Tibial nerve (tissue), 4 donors: ENCODE data around the gene SPPL2B. TPM values are rescaled to one million over a fixed set of nuclear protein-coding genes. Genes with fewer than 3 reads are reported as not detected.

ENCODE experiments used
- DNase-seq, 2 donors: peaks; one replicate each; pipeline ENCODE4 v3.0.0-alpha.2; 2019; ENCODE audit warnings: low spot score in 2 of 2
- H3K27ac ChIP-seq, 4 donors: fragments of 200-600 bp; sonication (generic) in 3 of 4; one replicate each; pipeline ENCODE4 v1.5.1; 2017 to 2019; ENCODE audit warnings: mild to moderate bottlenecking in 1 of 4
- H3K27me3 ChIP-seq, 2 donors: fragments of 200-600 bp; sonication (generic) in 1 of 2; one replicate each; pipeline versions ENCODE4 v1.5.1 to v1.6.0; 2017 to 2019
- H3K36me3 ChIP-seq, 3 donors: fragments of 200-600 bp; sonication (generic); one replicate each; pipeline ENCODE4 v1.5.1; 2018 to 2019
- H3K4me1 ChIP-seq, 4 donors: fragments of 200-600 bp; sonication (generic) in 3 of 4; one replicate each; pipeline ENCODE4 v1.5.1; 2017 to 2019
- H3K4me3 ChIP-seq, 4 donors: fragments of 200-600 bp; sonication (generic) in 3 of 4; one replicate each; pipeline ENCODE4 v1.5.1; 2017 to 2019; ENCODE audit warnings: mild to moderate bottlenecking in 1 of 4, moderate library complexity in 1 of 4
- H3K9me3 ChIP-seq, 4 donors: fragments of 200-600 bp; sonication (generic) in 3 of 4; one replicate each; pipeline ENCODE4 v1.5.1; 2017 to 2019
- CTCF ChIP-seq, 5 experiments: fragments of 200-600 bp in 3 of 5; fragments of 450-650 bp in 2 of 5; sonication (generic) in 3 of 5; IDR thresholded peaks; one replicate each; pipeline ENCODE4 v1.5.1; 2016 to 2019; ENCODE audit warnings: antibody characterized with exemption in 5 of 5, mild to moderate bottlenecking in 3 of 5, moderate library complexity in 2 of 5
- EP300 ChIP-seq, 2 donors: sonication (generic); formaldehyde crosslinking; IDR thresholded peaks; one replicate each; pipeline ENCODE4 v1.6.1; 2017; ENCODE audit warnings: antibody characterized with exemption in 2 of 2, mild to moderate bottlenecking in 1 of 2
- POLR2A ChIP-seq, 2 donors: fragments of 450-650 bp; IDR thresholded peaks; one replicate each; pipeline ENCODE4 v1.6.1; 2017; ENCODE audit warnings: antibody characterized with exemption in 2 of 2, mild to moderate bottlenecking in 2 of 2, moderate library complexity in 2 of 2
- WGBS, 2 donors: methylation state at CpG; one replicate each; pipeline ENCODE4 v1.1.5; 2018; 5-methylcytosine and 5-hydroxymethylcytosine counted together
- total RNA-seq, 4 donors: library from RNA; depleted of rRNA; stranded (reverse); fragments of >200 nt; gene quantifications; one replicate each; pipeline ENCODE4 v1.1.0, GENCODE V29; 2016

The SPPL2B gene
- total RNA-seq, 4 donors from 2014 or later = 51.1 to 97.2 (median 77.7) TPM

- TF ChIP-seq EP300 (IDR thresholded peaks at IDR 0.05) (no peak), POLR2A (IDR thresholded peaks at IDR 0.05) (no peak), CTCF (IDR thresholded peaks at IDR 0.05) (no peak)
- WGBS, 2 donors = 69 to 72% methylated on average over 11 of the region's 11 CpGs
- Histone ChIP-seq H3K9me3 (no peaks in the 10 kb centered on the region), H3K4me3 (peak overlapping the region in 1 of 4 donors; percentile 40), H3K36me3 (no peaks in the 10 kb centered on the region), H3K4me1 (peaks cover 0 to 26% (median 13%) of the 10 kb centered on the region in 4 donors), H3K27ac (no peak overlapping the region), H3K27me3 (no peaks in the 10 kb centered on the region)
- DNase-seq = no peak
Observed at GRCh38 chr19:2282862-2283237, 45.6 kb upstream of the SPPL2B start.

- peaks cover 0 to 6% of the 10 kb centered on the region in 2 donors for H3K27me3 ChIP-seq
- TF ChIP-seq CTCF (IDR thresholded peaks at IDR 0.05) (no peak), EP300 (IDR thresholded peaks at IDR 0.05) (no peak), POLR2A (IDR thresholded peaks at IDR 0.05) (no peak)
- DNase-seq = no peak
Observed at GRCh38 chr19:2283835-2284507, 44.5 kb upstream of the SPPL2B start.

GRCh38 chr19:2286402-2287140 lies 41.9 kb upstream of the SPPL2B start:
- 86 to 87% methylated on average over 18 to 20 of the region's 20 CpGs for WGBS, 2 donors
- no peaks in the 10 kb centered on the region for H3K9me3 ChIP-seq
- TF ChIP-seq EP300 (IDR thresholded peaks at IDR 0.05) (no peak), CTCF (IDR thresholded peaks at IDR 0.05) (no peak), POLR2A (IDR thresholded peaks at IDR 0.05) (no peak)
- H3K4me1 ChIP-seq = peaks cover 0 to 39% (median 25%) of the 10 kb centered on the region in 4 donors
- no peaks in the 10 kb centered on the region for H3K36me3 ChIP-seq
- H3K27ac ChIP-seq = no peak overlapping the region
- peaks cover 0 to 30% of the 10 kb centered on the region in 2 donors for H3K27me3 ChIP-seq
- H3K4me3 ChIP-seq = no peak overlapping the region
- no peak for DNase-seq

More at GRCh38 chr19:2283835-2284507, 44.5 kb upstream of the SPPL2B start:
- peaks cover 0 to 24% (median 13%) of the 10 kb centered on the region in 4 donors for H3K4me1 ChIP-seq
- H3K27ac ChIP-seq = no peak overlapping the region
- H3K9me3 ChIP-seq = no peaks in the 10 kb centered on the region
- H3K4me3 ChIP-seq = no peak overlapping the region
- 94% methylated on average over 5 to 8 of the region's 8 CpGs for WGBS, 2 donors
- no peaks in the 10 kb centered on the region for H3K36me3 ChIP-seq

- WGBS, 2 donors = 74 to 75% methylated on average over 13 of the region's 13 CpGs
- TF ChIP-seq CTCF (IDR thresholded peaks at IDR 0.05) = no peak
- TF ChIP-seq EP300 (IDR thresholded peaks at IDR 0.05) = no peak
- no peak for TF ChIP-seq POLR2A (IDR thresholded peaks at IDR 0.05)
- H3K27ac ChIP-seq = no peak overlapping the region
- peaks cover 0 to 42% of the 10 kb centered on the region in 2 donors for H3K27me3 ChIP-seq
- H3K36me3 ChIP-seq = no peaks in the 10 kb centered on the region
- no peaks in the 10 kb centered on the region for H3K9me3 ChIP-seq
- H3K4me3 ChIP-seq = no peak overlapping the region
- peaks cover 0 to 30% (median 14%) of the 10 kb centered on the region in 4 donors for H3K4me1 ChIP-seq
- DNase-seq = no peak
Observed at GRCh38 chr19:2287585-2288337, 40.7 kb upstream of the SPPL2B start.
